CD14-positive monocyte (primary cell): ENCODE measurements around the gene H6PD. TPM values are rescaled to one million over a fixed set of nuclear protein-coding genes. Genes with fewer than 3 reads are reported as not detected.

Source experiments
- DNase-seq, 3 donors: peaks; one replicate each; pipeline ENCODE4 v3.0.0-alpha.2; 2011 to 2022
- H2AFZ ChIP-seq: 2 replicates; pipeline ENCODE4 v1.6.0; 2012; ENCODE audit warnings: mild to moderate bottlenecking, low read depth, low read length, inconsistent platforms; ENCODE audit not compliant: insufficient read depth, poor library complexity, severe bottlenecking
- H3K27ac ChIP-seq, 2 donors: 1 replicate in 1 of 2; 2 replicates in 1 of 2; pipeline ENCODE4 v1.5.1; 2012 to 2013; ENCODE audit warnings: low read length in 2 of 2, control low read depth in 1 of 2, inconsistent platforms in 1 of 2, low read depth in 1 of 2, mild to moderate bottlenecking in 1 of 2
- H3K27me3 ChIP-seq, 2 donors: one replicate each; pipeline versions ENCODE4 v1.6.0 to v1.6.1; 2011 to 2013; ENCODE audit warnings: low read length in 2 of 2; ENCODE audit not compliant: control insufficient read depth in 2 of 2, insufficient read depth in 2 of 2
- H3K36me3 ChIP-seq, 2 donors: replicated peaks in 1 of 2; 1 replicate in 1 of 2; 2 replicates in 1 of 2; pipeline versions ENCODE4 v1.5.1 to v1.6.1; 2012 to 2013; ENCODE audit warnings: low read length in 2 of 2, control low read depth in 1 of 2, inconsistent platforms in 1 of 2, mild to moderate bottlenecking in 1 of 2; ENCODE audit not compliant: insufficient read depth in 2 of 2, control insufficient read depth in 1 of 2
- H3K4me1 ChIP-seq, 2 donors: 1 replicate in 1 of 2; 2 replicates in 1 of 2; pipeline versions ENCODE4 v1.5.1 to v1.6.1; 2012 to 2013; ENCODE audit warnings: low read length in 2 of 2, control low read depth in 1 of 2, inconsistent platforms in 1 of 2, mild to moderate bottlenecking in 1 of 2, moderate library complexity in 1 of 2; ENCODE audit not compliant: insufficient read depth in 2 of 2, control insufficient read depth in 1 of 2
- H3K4me2 ChIP-seq: replicated peaks from 2 replicates; pipeline ENCODE3; 2012; ENCODE audit warnings: low read length, moderate library complexity, mild to moderate bottlenecking; ENCODE audit not compliant: poor library complexity, severe bottlenecking; ENCODE audit errors: extremely low read depth
- H3K4me3 ChIP-seq, 3 experiments: fragments of 200-600 bp in 1 of 3; sonication (generic) in 1 of 3; replicated peaks in 1 of 3; 1 replicate in 2 of 3; 2 replicates in 1 of 3; pipeline ENCODE4 v1.5.1; 2011 to 2013; ENCODE audit warnings: low read length in 3 of 3, mild to moderate bottlenecking in 3 of 3, control low read depth in 2 of 3, low read depth in 2 of 3, inconsistent platforms in 1 of 3, moderate library complexity in 1 of 3
- H3K79me2 ChIP-seq: 2 replicates; pipeline ENCODE4 v1.6.0; 2012; ENCODE audit warnings: mild to moderate bottlenecking, control low read depth, inconsistent platforms, low read length, moderate library complexity; ENCODE audit not compliant: insufficient read depth
- H3K9ac ChIP-seq: 2 replicates; pipeline ENCODE4 v1.6.0; 2017; ENCODE audit warnings: low read length, mild to moderate bottlenecking; ENCODE audit not compliant: insufficient read depth, poor library complexity, severe bottlenecking
- H3K9me3 ChIP-seq, 2 donors: replicated peaks in 1 of 2; 1 replicate in 1 of 2; 2 replicates in 1 of 2; pipeline versions ENCODE4 v1.5.1 to v1.6.1; 2012 to 2013; ENCODE audit warnings: low read length in 2 of 2, control low read depth in 1 of 2; ENCODE audit not compliant: control insufficient read depth in 1 of 2, insufficient read depth in 1 of 2
- H4K20me1 ChIP-seq: 2 replicates; pipeline ENCODE4 v1.6.0; 2012; ENCODE audit warnings: mild to moderate bottlenecking, low read length, control low read depth, moderate library complexity; ENCODE audit not compliant: insufficient read depth
- H3K27ac Mint-ChIP-seq, 7 donors: one replicate each; pipeline ENCODE4 v1.8.0; 2020; ENCODE audit warnings: mild to moderate bottlenecking in 7 of 7, mixed read lengths in 7 of 7, moderate library complexity in 6 of 7, inconsistent platforms in 2 of 7
- H3K27me3 Mint-ChIP-seq, 3 donors: one replicate each; pipeline ENCODE4 v1.8.0; 2021 to 2022; ENCODE audit warnings: low read depth in 3 of 3, mild to moderate bottlenecking in 3 of 3, mixed read lengths in 3 of 3, moderate library complexity in 3 of 3, inconsistent platforms in 1 of 3
- H3K36me3 Mint-ChIP-seq, 2 donors: one replicate each; pipeline ENCODE4 v1.8.0; 2020; ENCODE audit warnings: mixed read lengths in 2 of 2, inconsistent platforms in 1 of 2, mild to moderate bottlenecking in 1 of 2
- H3K4me1 Mint-ChIP-seq: one replicate; pipeline ENCODE4 v1.8.0; 2020; ENCODE audit warnings: mild to moderate bottlenecking, mixed read lengths
- H3K4me3 Mint-ChIP-seq, 2 donors: one replicate each; pipeline ENCODE4 v1.8.0; 2020; ENCODE audit warnings: mild to moderate bottlenecking in 2 of 2, mixed read lengths in 2 of 2, moderate library complexity in 1 of 2
- H3K9me3 Mint-ChIP-seq, 7 donors: one replicate each; pipeline ENCODE4 v1.8.0; 2020 to 2022; ENCODE audit warnings: mixed read lengths in 7 of 7, mild to moderate bottlenecking in 6 of 7, moderate library complexity in 6 of 7, inconsistent platforms in 2 of 7
- WGBS: methylation state at CpG from one replicate; pipeline ENCODE4 v1.1.5; 2013; ENCODE audit warnings: missing lambda C conversion rate; ENCODE audit not compliant: insufficient coverage; 5-methylcytosine and 5-hydroxymethylcytosine counted together
- intact Hi-C, 2 donors: fragments of 100-400 bp; cut with micrococcal nuclease; formaldehyde crosslinking; loops; one replicate each; pipeline versions ENCODE4 v1.15.0 to v1.15.1; 2023
- polyA plus RNA-seq, 3 donors: library from polyadenylated mRNA; depleted of rRNA in 1 of 3; unstranded in 2 of 3; stranded (reverse) in 1 of 3; fragments of 300-500 nt in 2 of 3; fragments of >200 nt in 1 of 3; fragmentation: Illumina TruSeq in 2 of 3; gene quantifications; 1 replicate in 2 of 3; 2 replicates in 1 of 3; pipeline ENCODE4 v1.2.3, GENCODE V29; 2012 to 2021
- TF ChIP-seq, protein P1 (sequence below): fragments of 200-600 bp; IDR thresholded peaks from one replicate; pipeline ENCODE4 v1.8.0; 2022; ENCODE audit warnings: antibody characterized with exemption, mild to moderate bottlenecking

H6PD gene
- polyA plus RNA-seq, 3 donors, result 8.6 to 15.9 (median 11.4) TPM

DNA sequence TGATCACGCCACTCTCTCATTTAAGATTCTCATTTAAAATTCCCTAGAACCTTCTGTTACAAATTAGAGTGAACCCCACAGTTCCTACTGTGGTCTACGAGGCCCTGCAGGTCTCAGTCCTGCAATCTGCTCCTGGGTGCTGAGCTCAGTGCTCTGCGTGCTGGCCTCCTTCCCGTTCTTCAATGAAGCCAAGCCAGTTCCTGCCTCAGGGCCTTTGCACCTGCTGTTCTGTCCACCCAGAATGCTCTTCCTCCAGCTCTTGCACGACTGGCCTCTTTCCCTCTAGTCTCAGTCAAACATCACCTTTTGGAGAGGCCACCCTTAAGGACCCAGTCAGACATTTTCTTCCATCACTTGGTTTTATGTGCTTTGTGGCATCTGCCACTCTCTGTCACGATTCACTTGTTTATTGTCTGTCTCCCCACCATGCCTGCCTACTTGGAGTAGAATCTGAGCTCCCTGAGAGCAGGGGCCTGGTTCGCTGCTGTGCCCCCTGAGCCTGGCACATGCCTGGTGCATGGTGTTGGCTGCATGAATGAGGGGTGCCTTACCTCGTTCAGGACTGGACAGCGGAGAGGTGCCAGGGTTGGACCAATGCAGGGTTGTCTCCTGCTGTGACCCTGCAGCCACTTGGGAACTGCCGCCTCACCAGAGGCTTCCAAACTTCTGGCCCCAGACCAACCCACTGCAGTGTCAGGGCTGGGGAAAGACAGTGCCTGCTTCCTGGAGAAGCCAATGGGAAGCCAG lies 9.7 kb upstream of the H6PD start:
- H3K9ac ChIP-seq, result no peak overlapping the region
- no peak overlapping the region for H3K27ac Mint-ChIP-seq
- no peaks in the 10 kb centered on the region for H3K79me2 ChIP-seq
- no peaks in the 10 kb centered on the region for H3K36me3 ChIP-seq
- peaks cover 1 to 4% (median 2%) of the 10 kb centered on the region in 3 donors for H3K27me3 Mint-ChIP-seq
- H3K4me2 ChIP-seq, result no peak overlapping the region
- H3K27ac ChIP-seq, result no peak overlapping the region
- H3K4me3 ChIP-seq, result no peak overlapping the region
- no peak for DNase-seq
- intact Hi-C loops, result no loop called here
- no peaks in the 10 kb centered on the region for H4K20me1 ChIP-seq
- H3K9me3 ChIP-seq, result no peaks in the 10 kb centered on the region
- WGBS, result 98% methylated on average over 9 of the region's 10 CpGs
- TF ChIP-seq, protein P1, sequence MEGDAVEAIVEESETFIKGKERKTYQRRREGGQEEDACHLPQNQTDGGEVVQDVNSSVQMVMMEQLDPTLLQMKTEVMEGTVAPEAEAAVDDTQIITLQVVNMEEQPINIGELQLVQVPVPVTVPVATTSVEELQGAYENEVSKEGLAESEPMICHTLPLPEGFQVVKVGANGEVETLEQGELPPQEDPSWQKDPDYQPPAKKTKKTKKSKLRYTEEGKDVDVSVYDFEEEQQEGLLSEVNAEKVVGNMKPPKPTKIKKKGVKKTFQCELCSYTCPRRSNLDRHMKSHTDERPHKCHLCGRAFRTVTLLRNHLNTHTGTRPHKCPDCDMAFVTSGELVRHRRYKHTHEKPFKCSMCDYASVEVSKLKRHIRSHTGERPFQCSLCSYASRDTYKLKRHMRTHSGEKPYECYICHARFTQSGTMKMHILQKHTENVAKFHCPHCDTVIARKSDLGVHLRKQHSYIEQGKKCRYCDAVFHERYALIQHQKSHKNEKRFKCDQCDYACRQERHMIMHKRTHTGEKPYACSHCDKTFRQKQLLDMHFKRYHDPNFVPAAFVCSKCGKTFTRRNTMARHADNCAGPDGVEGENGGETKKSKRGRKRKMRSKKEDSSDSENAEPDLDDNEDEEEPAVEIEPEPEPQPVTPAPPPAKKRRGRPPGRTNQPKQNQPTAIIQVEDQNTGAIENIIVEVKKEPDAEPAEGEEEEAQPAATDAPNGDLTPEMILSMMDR, result no peak
- peaks cover 10 to 24% of the 10 kb centered on the region in 2 donors for H3K4me1 ChIP-seq
- H2AFZ ChIP-seq, result no peak overlapping the region
- no peak overlapping the region for H3K4me3 Mint-ChIP-seq
- no peaks in the 10 kb centered on the region for H3K36me3 Mint-ChIP-seq
- H3K27me3 ChIP-seq, result no peaks in the 10 kb centered on the region
- H3K9me3 Mint-ChIP-seq, result peaks cover 3 to 10% (median 7%) of the 10 kb centered on the region in 7 donors
- peaks cover 27% of the 10 kb centered on the region for H3K4me1 Mint-ChIP-seq

DNA sequence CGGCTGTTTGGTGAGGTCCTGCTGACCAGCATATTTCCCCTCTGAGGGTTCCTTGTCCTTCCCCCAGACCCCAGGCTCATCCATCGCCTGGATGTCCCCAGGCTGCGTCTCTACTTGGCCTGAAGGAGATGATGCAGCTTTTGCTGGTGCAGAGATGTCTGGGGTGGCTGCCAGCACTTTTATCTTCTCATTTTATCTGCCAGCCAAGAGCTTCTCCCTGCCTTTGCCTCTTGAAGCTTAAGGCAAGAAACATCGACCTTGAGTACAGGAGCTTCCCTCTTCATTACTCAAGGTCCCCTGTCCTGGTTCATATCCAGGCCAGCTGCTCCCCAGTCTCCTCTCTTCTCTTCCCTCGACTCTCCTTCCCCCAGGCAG lies 9.2 kb upstream of the H6PD start:
- Mint-ChIP-seq H3K27me3 (peaks cover 2 to 4% (median 2%) of the 10 kb centered on the region in 3 donors), H3K27ac (peak overlapping the region in 1 of 7 donors; percentile 82), H3K36me3 (no peaks in the 10 kb centered on the region), H3K4me3 (no peak overlapping the region), H3K9me3 (peaks cover 3 to 11% (median 7%) of the 10 kb centered on the region in 7 donors), H3K4me1 (peaks cover 30% of the 10 kb centered on the region)
- Histone ChIP-seq H4K20me1 (no peaks in the 10 kb centered on the region), H3K4me2 (no peak overlapping the region), H3K9me3 (no peaks in the 10 kb centered on the region), H3K27me3 (no peaks in the 10 kb centered on the region), H3K36me3 (no peaks in the 10 kb centered on the region), H3K4me3 (no peak overlapping the region), H3K9ac (no peak overlapping the region), H3K27ac (no peak overlapping the region), H2AFZ (no peak overlapping the region), H3K79me2 (no peaks in the 10 kb centered on the region), H3K4me1 (peaks cover 10 to 27% of the 10 kb centered on the region in 2 donors)
- TF ChIP-seq, protein P1, result no peak
- no peak for DNase-seq
- 87% methylated on average over 4 of the region's 5 CpGs for WGBS
- intact Hi-C loops, result no loop called here
